H1 (cell line): ENCODE data around the gene MRPS10.

ENCODE experiments used
- BRCA1 ChIP-seq: IDR thresholded peaks from 2 replicates; pipeline ENCODE4 v1.6.1; 2012; ENCODE audit warnings: low read depth, low read length, improper control_type of control experiment
- CTCF ChIP-seq, 3 experiments: IDR thresholded peaks; 1 replicate in 2 of 3; 2 replicates in 1 of 3; pipeline versions ENCODE4 v1.5.1 to v1.6.1; 2011; ENCODE audit warnings: low read length in 3 of 3, mild to moderate bottlenecking in 3 of 3, inconsistent platforms in 2 of 3, low read depth in 1 of 3, moderate library complexity in 1 of 3; ENCODE audit not compliant: insufficient read depth in 1 of 3; ENCODE audit errors: control extremely low read depth in 1 of 3
- EZH2 ChIP-seq: fragments of 200-600 bp; sonication (generic); IDR thresholded peaks from 2 replicates; pipeline ENCODE4 v1.7.1; 2012; ENCODE audit warnings: low read depth, mild to moderate bottlenecking, moderate library complexity, low read length, inconsistent platforms; ENCODE audit not compliant: severe bottlenecking
- POLR2A ChIP-seq, 2 experiments: IDR thresholded peaks; 1 replicate in 1 of 2; 2 replicates in 1 of 2; pipeline ENCODE4 v1.6.1; 2011; ENCODE audit warnings: low read depth in 2 of 2, low read length in 2 of 2, mild to moderate bottlenecking in 2 of 2; ENCODE audit errors: control extremely low read depth in 1 of 2
- POLR2AphosphoS5 ChIP-seq: IDR thresholded peaks from 2 replicates; pipeline ENCODE4 v1.6.1; 2011; ENCODE audit warnings: low read depth, low read length
- SIX5 ChIP-seq: IDR thresholded peaks from 2 replicates; pipeline ENCODE4 v1.6.1; 2011; ENCODE audit warnings: mild to moderate bottlenecking, low read depth, low read length
- SRF ChIP-seq: IDR thresholded peaks from 2 replicates; pipeline ENCODE4 v1.6.1; 2011; ENCODE audit warnings: mild to moderate bottlenecking, low read depth, low read length, moderate library complexity
- TAF1 ChIP-seq: IDR thresholded peaks from 2 replicates; pipeline ENCODE4 v1.6.1; 2011; ENCODE audit warnings: mild to moderate bottlenecking, low read depth, low read length
- YY1 ChIP-seq: IDR thresholded peaks from 2 replicates; pipeline ENCODE4 v1.6.1; 2011; ENCODE audit warnings: low read depth, mild to moderate bottlenecking, low read length

GRCh38 chr6:42259286-42259685, 41.6 kb upstream of the MRPS10 start:
- no peak for TF ChIP-seq POLR2AphosphoS5
- no peak for TF ChIP-seq POLR2A (IDR thresholded peaks at IDR 0.05; ENCODE audit: control extremely low read depth in 1 of 2, low read depth in 2 of 2, low read length in 2 of 2)
- TF ChIP-seq SIX5 = no peak
- no peak for TF ChIP-seq TAF1
- TF ChIP-seq YY1 = no peak
- TF ChIP-seq BRCA1 = no peak
- no peak for TF ChIP-seq CTCF (IDR thresholded peaks at IDR 0.05; ENCODE audit: control extremely low read depth in 1 of 3, insufficient read depth in 1 of 3, low read depth in 1 of 3, low read length in 3 of 3)
- TF ChIP-seq SRF = no peak
- TF ChIP-seq EZH2 = no peak
